Hepatocyte (in vitro differentiated cells): ENCODE results near the gene DHODH. TPM values are rescaled to one million over a fixed set of nuclear protein-coding genes. Genes with fewer than 3 reads are reported as not detected.

Experiments used
- DNase-seq: peaks from one replicate; pipeline ENCODE4 v3.0.0-alpha.2; 2016; ENCODE audit warnings: low spot score
- H2AFZ ChIP-seq: fragments of 200-600 bp; sonication (generic); 2 replicates; pipeline ENCODE4 v1.6.0; 2016; ENCODE audit warnings: antibody characterized with exemption, mild to moderate bottlenecking
- H3K27ac ChIP-seq: fragments of 200-600 bp; sonication (generic); 2 replicates; pipeline ENCODE4 v1.5.1; 2016; ENCODE audit warnings: mild to moderate bottlenecking
- H3K27me3 ChIP-seq: fragments of 200-600 bp; sonication (generic); 2 replicates; pipeline ENCODE4 v1.6.1; 2016
- H3K36me3 ChIP-seq: fragments of 200-600 bp; sonication (generic); replicated peaks from 2 replicates; pipeline ENCODE4 v1.5.1; 2016; ENCODE audit warnings: low read depth; ENCODE audit not compliant: insufficient read depth
- H3K4me1 ChIP-seq: fragments of 200-600 bp; sonication (generic); 2 replicates; pipeline ENCODE4 v1.5.1; 2016; ENCODE audit warnings: mild to moderate bottlenecking, moderate library complexity; ENCODE audit not compliant: insufficient read depth
- H3K4me2 ChIP-seq: fragments of 200-600 bp; sonication (generic); 2 replicates; pipeline ENCODE4 v1.6.0; 2016
- H3K4me3 ChIP-seq: fragments of 200-600 bp; sonication (generic); 2 replicates; pipeline ENCODE4 v1.5.1; 2016; ENCODE audit warnings: mild to moderate bottlenecking
- H3K79me2 ChIP-seq: fragments of 200-600 bp; sonication (generic); 2 replicates; pipeline ENCODE4 v1.6.0; 2017; ENCODE audit warnings: mild to moderate bottlenecking
- H3K9me2 ChIP-seq: fragments of 200-600 bp; sonication (generic); replicated peaks from 2 replicates; pipeline ENCODE4 v1.6.0; 2017; ENCODE audit warnings: mild to moderate bottlenecking; ENCODE audit not compliant: insufficient read depth
- H3K9me3 ChIP-seq: fragments of 200-600 bp; sonication (generic); 2 replicates; pipeline ENCODE4 v1.5.1; 2016; ENCODE audit warnings: low read depth, mild to moderate bottlenecking
- H4K20me1 ChIP-seq: fragments of 200-600 bp; sonication (generic); 2 replicates; pipeline ENCODE4 v1.6.0; 2016; ENCODE audit warnings: mild to moderate bottlenecking; ENCODE audit not compliant: insufficient read depth, poor library complexity, severe bottlenecking
- CTCF ChIP-seq: fragments of 200-600 bp; sonication (generic); IDR thresholded peaks from 2 replicates; pipeline ENCODE4 v1.5.1; 2016; ENCODE audit warnings: antibody characterized with exemption, mild to moderate bottlenecking; ENCODE audit not compliant: poor library complexity
- EZH2 ChIP-seq: fragments of 200-600 bp; sonication (generic); IDR thresholded peaks from 2 replicates; pipeline ENCODE4 v1.6.1; 2016; ENCODE audit warnings: antibody characterized with exemption, mild to moderate bottlenecking, borderline replicate concordance
- EZH2phosphoT487 ChIP-seq: fragments of 200-600 bp; sonication (generic); IDR thresholded peaks from one replicate; pipeline ENCODE4 v1.6.1; 2018; ENCODE audit warnings: antibody characterized with exemption, mild to moderate bottlenecking, low read depth, moderate library complexity; ENCODE audit not compliant: unreplicated experiment, severe bottlenecking
- WGBS: methylation state at CpG from one replicate; pipeline ENCODE4 v1.1.6; 2016; ENCODE audit warnings: low lambda C conversion rate; ENCODE audit errors: missing lambda C conversion rate; 5-methylcytosine and 5-hydroxymethylcytosine counted together
- polyA plus RNA-seq: library from polyadenylated mRNA; unstranded; fragments of >200 nt; fragmentation: Nextera tagmentation; extraction: Ambion mirVana; gene quantifications from 2 replicates; pipeline ENCODE4 v1.2.1, GENCODE V29; 2016
- total RNA-seq: library from RNA; depleted of rRNA; stranded (reverse); fragments of >200 nt; gene quantifications from 2 replicates; pipeline ENCODE4 v1.2.3, GENCODE V29; 2014

Gene DHODH
- total and polyA plus RNA-seq, 2 experiments from 2014 or later, result 5.6 to 6.6 TPM

- no peak overlapping the region for H3K4me3 ChIP-seq
- DNase-seq, result no peak
- TF ChIP-seq EZH2 (no peak), EZH2phosphoT487 (no peak), CTCF (no peak)
These were observed 6.1 kb downstream of the DHODH start for GRCh38 chr16:72014675-72015074.

GRCh38 chr16:72015124-72015523, 6.6 kb downstream of the DHODH start:
- WGBS, result 84% methylated on average over 3 of the region's 3 CpGs
- H4K20me1 ChIP-seq, result no peaks in the 10 kb centered on the region
- no peak overlapping the region for H2AFZ ChIP-seq
- no peak overlapping the region for H3K4me2 ChIP-seq
- H3K36me3 ChIP-seq, result no peaks in the 10 kb centered on the region
- no peak overlapping the region for H3K27ac ChIP-seq
- no peaks in the 10 kb centered on the region for H3K9me3 ChIP-seq
- no peaks in the 10 kb centered on the region for H3K9me2 ChIP-seq
- H3K4me1 ChIP-seq, result peaks cover 8% of the 10 kb centered on the region
- no peaks in the 10 kb centered on the region for H3K79me2 ChIP-seq
- no peak for TF ChIP-seq EZH2phosphoT487
- DNase-seq, result no peak
- no peak overlapping the region for H3K4me3 ChIP-seq
- H3K27me3 ChIP-seq, result no peaks in the 10 kb centered on the region

More at GRCh38 chr16:72014675-72015074, 6.1 kb downstream of the DHODH start:
- 95% methylated on average over 8 of the region's 8 CpGs for WGBS
- Histone ChIP-seq H3K4me2 (no peak overlapping the region), H3K9me3 (no peaks in the 10 kb centered on the region), H2AFZ (no peak overlapping the region), H3K36me3 (no peaks in the 10 kb centered on the region), H3K27ac (peak overlapping the region; percentile 58), H3K79me2 (no peaks in the 10 kb centered on the region), H4K20me1 (no peaks in the 10 kb centered on the region), H3K27me3 (no peaks in the 10 kb centered on the region), H3K9me2 (no peaks in the 10 kb centered on the region), H3K4me1 (peaks cover 8% of the 10 kb centered on the region)

- DNase-seq, result no peak
- WGBS, result 92% methylated on average over 9 of the region's 9 CpGs
- TF ChIP-seq CTCF, result no peak
- no peak for TF ChIP-seq EZH2
- TF ChIP-seq EZH2phosphoT487, result no peak
- Histone ChIP-seq H3K4me3 (no peak overlapping the region), H4K20me1 (no peaks in the 10 kb centered on the region), H3K9me3 (no peaks in the 10 kb centered on the region), H2AFZ (no peak overlapping the region), H3K79me2 (no peaks in the 10 kb centered on the region), H3K4me2 (no peak overlapping the region), H3K36me3 (no peaks in the 10 kb centered on the region), H3K4me1 (peaks cover 8% of the 10 kb centered on the region), H3K9me2 (no peaks in the 10 kb centered on the region), H3K27me3 (no peaks in the 10 kb centered on the region), H3K27ac (no peak overlapping the region)
These were observed 9.9 kb downstream of the DHODH start for GRCh38 chr16:72018470-72018869.

- Histone ChIP-seq H3K9me2 (no peaks in the 10 kb centered on the region), H3K4me2 (no peak overlapping the region), H3K79me2 (no peaks in the 10 kb centered on the region), H3K4me1 (no peaks in the 10 kb centered on the region), H4K20me1 (no peaks in the 10 kb centered on the region), H3K36me3 (no peaks in the 10 kb centered on the region), H3K27ac (no peak overlapping the region), H3K27me3 (no peaks in the 10 kb centered on the region), H3K4me3 (no peak overlapping the region), H3K9me3 (no peaks in the 10 kb centered on the region), H2AFZ (no peak overlapping the region)
- TF ChIP-seq EZH2phosphoT487, result no peak
- TF ChIP-seq CTCF, result peak; percentile 14
- no peak for TF ChIP-seq EZH2
- DNase-seq, result no peak
- WGBS, result 79% methylated on average over 15 of the region's 15 CpGs
These were observed 12.5 kb downstream of the DHODH start for GRCh38 chr16:72021043-72021442.
